H9 (cell line): ENCODE data around the gene ALG13. TPM values are rescaled to one million over a fixed set of nuclear protein-coding genes. Genes with fewer than 3 reads are reported as not detected.

Source experiments
- DNase-seq: peaks from one replicate; pipeline ENCODE4 v3.0.0-alpha.2; 2017
- H2AFZ ChIP-seq: one replicate; pipeline ENCODE4 v1.6.1; 2013; ENCODE audit warnings: mild to moderate bottlenecking, low read length, control low read depth, moderate library complexity
- H2AK5ac ChIP-seq: 2 replicates; pipeline ENCODE4 v1.6.1; 2013; ENCODE audit warnings: low read length, control low read depth, mixed read lengths; ENCODE audit not compliant: insufficient read length
- H2BK120ac ChIP-seq: one replicate; pipeline ENCODE4 v1.6.1; 2013; ENCODE audit warnings: low read depth, mild to moderate bottlenecking, low read length, control low read depth, inconsistent platforms; ENCODE audit not compliant: poor library complexity, severe bottlenecking
- H2BK12ac ChIP-seq: 2 replicates; pipeline ENCODE4 v1.6.1; 2013; ENCODE audit warnings: low read length, control low read depth, mixed read lengths, low read depth; ENCODE audit not compliant: insufficient read length
- H2BK15ac ChIP-seq: 2 replicates; pipeline ENCODE4 v1.6.1; 2013; ENCODE audit warnings: low read depth, low read length, control low read depth
- H2BK20ac ChIP-seq: one replicate; pipeline ENCODE4 v1.6.1; 2013; ENCODE audit warnings: low read depth, mild to moderate bottlenecking, low read length, control low read depth, inconsistent platforms; ENCODE audit not compliant: poor library complexity, severe bottlenecking
- H2BK5ac ChIP-seq: 2 replicates; pipeline ENCODE4 v1.6.1; 2013; ENCODE audit warnings: low read length, control low read depth, mixed read lengths; ENCODE audit not compliant: insufficient read length
- H3K14ac ChIP-seq: 2 replicates; pipeline ENCODE4 v1.6.1; 2013; ENCODE audit warnings: low read length, control low read depth; ENCODE audit not compliant: insufficient read depth
- H3K18ac ChIP-seq: 2 replicates; pipeline ENCODE4 v1.6.1; 2013; ENCODE audit warnings: low read depth, mild to moderate bottlenecking, mixed read lengths, low read length, control low read depth; ENCODE audit not compliant: insufficient read length
- H3K23ac ChIP-seq: 2 replicates; pipeline ENCODE4 v1.6.1; 2013; ENCODE audit warnings: low read length, control low read depth, mixed read lengths, low read depth; ENCODE audit not compliant: insufficient read length
- H3K23me2 ChIP-seq: 2 replicates; pipeline ENCODE4 v1.6.1; 2013; ENCODE audit warnings: low read depth, mild to moderate bottlenecking, mixed read lengths, low read length, control low read depth; ENCODE audit not compliant: insufficient read length, poor library complexity, severe bottlenecking
- H3K27ac ChIP-seq: 2 replicates; pipeline ENCODE4 v1.5.1; 2013; ENCODE audit warnings: low read length, control low read depth, mixed read lengths, low read depth; ENCODE audit not compliant: insufficient read length
- H3K27me3 ChIP-seq: 2 replicates; pipeline ENCODE4 v1.6.1; 2013; ENCODE audit warnings: low read length, control low read depth, inconsistent platforms; ENCODE audit not compliant: insufficient read depth
- H3K4ac ChIP-seq: 2 replicates; pipeline ENCODE4 v1.6.1; 2013; ENCODE audit warnings: low read depth, mild to moderate bottlenecking, control low read depth, inconsistent platforms, low read length, moderate library complexity
- H3K4me1 ChIP-seq: 2 replicates; pipeline ENCODE4 v1.6.1; 2013; ENCODE audit warnings: low read length, control low read depth, inconsistent platforms; ENCODE audit not compliant: insufficient read depth
- H3K4me2 ChIP-seq: 2 replicates; pipeline ENCODE4 v1.6.1; 2013; ENCODE audit warnings: low read length, control low read depth, mixed read lengths; ENCODE audit not compliant: insufficient read length, insufficient read depth
- H3K56ac ChIP-seq: 2 replicates; pipeline ENCODE4 v1.6.1; 2013; ENCODE audit warnings: low read depth, mild to moderate bottlenecking, mixed read lengths, low read length, control low read depth; ENCODE audit not compliant: insufficient read length
- H3K79me1 ChIP-seq: 2 replicates; pipeline ENCODE4 v1.6.1; 2013; ENCODE audit warnings: low read depth, mild to moderate bottlenecking, moderate library complexity, low read length, control low read depth, inconsistent platforms; ENCODE audit not compliant: insufficient read depth, poor library complexity, severe bottlenecking
- H3K79me2 ChIP-seq: 2 replicates; pipeline ENCODE4 v1.6.1; 2013; ENCODE audit warnings: low read length, control low read depth, inconsistent platforms; ENCODE audit not compliant: insufficient read depth
- H3K9ac ChIP-seq: 2 replicates; pipeline ENCODE4 v1.6.1; 2013; ENCODE audit warnings: low read length, control low read depth, mixed read lengths; ENCODE audit not compliant: insufficient read length; ENCODE audit errors: extremely low read depth
- H3K9me3 ChIP-seq: one replicate; pipeline ENCODE4 v1.6.1; 2013; ENCODE audit warnings: low read depth, low read length, inconsistent platforms; ENCODE audit not compliant: control insufficient read depth
- H3T11ph ChIP-seq: one replicate; pipeline ENCODE4 v1.6.1; 2013; ENCODE audit warnings: mild to moderate bottlenecking, low read length, control low read depth, inconsistent platforms
- H4K20me1 ChIP-seq: one replicate; pipeline ENCODE4 v1.6.1; 2013; ENCODE audit not compliant: control insufficient read depth, insufficient read length, insufficient read depth
- H4K5ac ChIP-seq: 2 replicates; pipeline ENCODE4 v1.6.1; 2013; ENCODE audit warnings: low read depth, mild to moderate bottlenecking, mixed read lengths, low read length, control low read depth; ENCODE audit not compliant: insufficient read length
- H4K8ac ChIP-seq: replicated peaks from 2 replicates; pipeline ENCODE4 v1.6.1; 2013; ENCODE audit warnings: low read length, control low read depth, mixed read lengths, low read depth; ENCODE audit not compliant: insufficient read length
- H4K91ac ChIP-seq: 2 replicates; pipeline ENCODE4 v1.6.1; 2013; ENCODE audit warnings: low read depth, mild to moderate bottlenecking, moderate library complexity, mixed read lengths, low read length, control low read depth; ENCODE audit not compliant: insufficient read length
- H3K27ac Mint-ChIP-seq, 3 experiments: 2 replicates in 2 of 3; 3 replicates in 1 of 3; pipeline ENCODE4 v1.8.0; 2020 to 2021; ENCODE audit warnings: mixed read lengths in 3 of 3, mild to moderate bottlenecking in 1 of 3, moderate library complexity in 1 of 3
- H3K27me3 Mint-ChIP-seq: 2 replicates; pipeline ENCODE4 v1.8.0; 2021; ENCODE audit warnings: low read depth, mild to moderate bottlenecking, moderate library complexity, mixed read lengths
- H3K36me3 Mint-ChIP-seq, 3 experiments: 2 replicates in 2 of 3; 3 replicates in 1 of 3; pipeline ENCODE4 v1.8.0; 2020 to 2021; ENCODE audit warnings: low read depth in 3 of 3, mixed read lengths in 3 of 3; ENCODE audit not compliant: insufficient read depth in 1 of 3
- H3K4me1 Mint-ChIP-seq, 2 experiments: 2 replicates each; pipeline ENCODE4 v1.8.0; 2020; ENCODE audit warnings: mixed read lengths in 2 of 2
- H3K4me3 Mint-ChIP-seq, 2 experiments: 2 replicates in 1 of 2; 3 replicates in 1 of 2; pipeline ENCODE4 v1.8.0; 2020 to 2021; ENCODE audit warnings: mild to moderate bottlenecking in 2 of 2, mixed read lengths in 2 of 2, moderate library complexity in 1 of 2
- H3K9me3 Mint-ChIP-seq, 2 experiments: 2 replicates in 1 of 2; 3 replicates in 1 of 2; pipeline ENCODE4 v1.8.0; 2020; ENCODE audit warnings: mild to moderate bottlenecking in 2 of 2, mixed read lengths in 2 of 2, moderate library complexity in 1 of 2
- CTCF ChIP-seq: fragments of 200-600 bp; sonication (generic); conservative IDR thresholded peaks from 3 replicates; pipeline ENCODE4 v1.8.0; 2021; ENCODE audit warnings: antibody characterized with exemption, mild to moderate bottlenecking
- WGBS: extraction: QIAGEN DNeasy Blood & Tissue Kit; methylation state at CpG from one replicate; pipeline ENCODE4 v1.1.7; 2013; ENCODE audit warnings: missing lambda C conversion rate, low lambda C conversion rate, mixed read lengths; ENCODE audit not compliant: insufficient read length; ENCODE audit errors: extremely low coverage; 5-methylcytosine and 5-hydroxymethylcytosine counted together
- total RNA-seq: library from RNA; stranded (reverse); gene quantifications from 2 replicates; pipeline ENCODE4 v1.2.1, GENCODE V29; 2021

Gene ALG13
- total RNA-seq, 1 experiment from 2014 or later, result 91.9 TPM

- Mint-ChIP-seq H3K27me3 (no peaks in the 10 kb centered on the region), H3K4me1 (peaks cover 3 to 4% of the 10 kb centered on the region in 2 experiments), H3K27ac (no peak overlapping the region), H3K4me3 (no peak overlapping the region), H3K9me3 (no peaks in the 10 kb centered on the region), H3K36me3 (no peaks in the 10 kb centered on the region)
- Histone ChIP-seq H3K14ac (no peak overlapping the region), H2BK5ac (no peak overlapping the region), H2AFZ (no peak overlapping the region), H2AK5ac (no peak overlapping the region), H4K91ac (no peak overlapping the region), H3K9ac (no peak overlapping the region), H3K23me2 (no peaks in the 10 kb centered on the region), H2BK20ac (no peak overlapping the region), H3K23ac (no peak overlapping the region), H4K8ac (no peak overlapping the region), H4K20me1 (no peaks in the 10 kb centered on the region), H2BK12ac (no peak overlapping the region), H3K9me3 (no peaks in the 10 kb centered on the region), H3T11ph (no peak overlapping the region), H2BK15ac (no peak overlapping the region), H3K56ac (no peak overlapping the region), H3K79me1 (no peaks in the 10 kb centered on the region), H4K5ac (no peak overlapping the region), H3K27ac (no peak overlapping the region), H2BK120ac (no peak overlapping the region), H3K4me2 (no peak overlapping the region), H3K4me1 (no peaks in the 10 kb centered on the region), H3K79me2 (no peaks in the 10 kb centered on the region), H3K18ac (no peak overlapping the region), H3K4ac (no peak overlapping the region), H3K27me3 (no peaks in the 10 kb centered on the region)
- no peak for TF ChIP-seq CTCF
- WGBS, result no CpG with 5 or more reads among the region's 3 CpGs
- no peak for DNase-seq
Observed at GRCh38 chrX:111662292-111662691, 18.7 kb upstream of the ALG13 start.
